Measurements from ENCODE around the gene MICU1.
"Not testable (repeated sequence)": the region's sequence is repeated elsewhere in the genome, so short reads cannot be mapped to it uniquely, and the experiment has no call there.

Gene MICU1

GRCh38 chr10:72346117-72346516, 279.8 kb downstream of the MICU1 start:
- DNase-seq (ENCODE audit: low read depth in 2 of 2): not testable (repeated sequence)

GRCh38 chr10:72344932-72345331, 280.9 kb downstream of the MICU1 start:
- no peak for DNase-seq (ENCODE audit: low read depth in 2 of 2)

GRCh38 chr10:72342911-72343310, 283.0 kb downstream of the MICU1 start:
- no peak for DNase-seq (ENCODE audit: low read depth in 2 of 2)

GRCh38 chr10:72340510-72341261, 285.2 kb downstream of the MICU1 start:
- DNase-seq (ENCODE audit: low read depth in 2 of 2): peak; percentile 75 to 78

GRCh38 chr10:72338180-72338579, 287.7 kb downstream of the MICU1 start:
- DNase-seq (ENCODE audit: low read depth in 2 of 2): no peak

- no peak for DNase-seq (ENCODE audit: low read depth in 2 of 2)
Observed at GRCh38 chr10:72337722-72338121, 288.2 kb downstream of the MICU1 start.

GRCh38 chr10:72337039-72337629, 288.7 kb downstream of the MICU1 start:
- DNase-seq (ENCODE audit: low read depth in 2 of 2): no peak

GRCh38 chr10:72336259-72337038, 289.4 kb downstream of the MICU1 start:
- DNase-seq (ENCODE audit: low read depth in 2 of 2): no peak

GRCh38 chr10:72335394-72336258, 290.3 kb downstream of the MICU1 start:
- no peak for DNase-seq (ENCODE audit: low read depth in 2 of 2)

- peak; percentile 65 to 82 for DNase-seq (ENCODE audit: low read depth in 2 of 2)
Observed at GRCh38 chr10:72334825-72335393, 291.0 kb downstream of the MICU1 start.

GRCh38 chr10:72334196-72334824, 291.6 kb downstream of the MICU1 start:
- DNase-seq (ENCODE audit: low read depth in 2 of 2): no peak

GRCh38 chr10:72333112-72334015, 292.5 kb downstream of the MICU1 start:
- DNase-seq (ENCODE audit: low read depth in 2 of 2): no peak

- no peak for DNase-seq (ENCODE audit: low read depth in 2 of 2)
Observed at GRCh38 chr10:72332423-72333111, 293.3 kb downstream of the MICU1 start.

GRCh38 chr10:72331575-72332422, 294.1 kb downstream of the MICU1 start:
- peak; percentile 85 to 88 for DNase-seq (ENCODE audit: low read depth in 2 of 2)

- no peak for DNase-seq (ENCODE audit: low read depth in 2 of 2)
Observed at GRCh38 chr10:72330069-72330426, 295.8 kb downstream of the MICU1 start.

- DNase-seq (ENCODE audit: low read depth in 2 of 2): no peak
Observed at GRCh38 chr10:72329290-72330068, 296.4 kb downstream of the MICU1 start.

GRCh38 chr10:72328829-72329204, 297.1 kb downstream of the MICU1 start:
- DNase-seq (ENCODE audit: low read depth in 2 of 2): no peak

Measured in stimulated activated CD4-positive, alpha-beta T cell treated with anti-CD3 and anti-CD28 coated beads, Interleukin-4, amount 100 ng/mL, for 48 hours (primary cell).